HepG2 (cell line): ENCODE measurements around the gene FNDC8. TPM values are rescaled to one million over a fixed set of nuclear protein-coding genes. Genes with fewer than 3 reads are reported as not detected.
A peak's percentile ranks its signal among the peaks of the same experiment; 100 is the strongest.

Source experiments
- BRD4 ChIP-seq: sonication (generic); formaldehyde crosslinking; IDR thresholded peaks from 2 replicates; pipeline ENCODE4 v1.4.0; 2020; ENCODE audit warnings: missing genetic modification reagents
- CCAR2 ChIP-seq: fragments of 200-400 bp; formaldehyde crosslinking; optimal IDR thresholded peaks from 2 replicates; pipeline ENCODE3; 2018; ENCODE audit warnings: low read depth, mild to moderate bottlenecking, low read length, moderate library complexity
- FLYWCH1 ChIP-seq: sonication (generic); formaldehyde crosslinking; IDR thresholded peaks from 2 replicates; pipeline ENCODE4 v1.8.1; 2023; ENCODE audit warnings: mild to moderate bottlenecking, missing genetic modification reagents
- MEIS2 ChIP-seq: sonication (generic); formaldehyde crosslinking; IDR thresholded peaks from 2 replicates; pipeline ENCODE4 v1.9.0; 2021; ENCODE audit warnings: mild to moderate bottlenecking, missing genetic modification reagents
- NCOA2 ChIP-seq: sonication (generic); formaldehyde crosslinking; IDR thresholded peaks from 2 replicates; pipeline ENCODE4 v1.8.0; 2022; ENCODE audit warnings: inconsistent platforms
- SNRNP70 ChIP-seq: fragments of 200-400 bp; formaldehyde crosslinking; IDR thresholded peaks from 2 replicates; pipeline ENCODE4 v1.6.1; 2017; ENCODE audit warnings: mild to moderate bottlenecking, low read depth, low read length, moderate library complexity
- SP2 ChIP-seq: sonication (generic); formaldehyde crosslinking; IDR thresholded peaks from 2 replicates; pipeline ENCODE4 v1.5.1; 2020; ENCODE audit warnings: mild to moderate bottlenecking, missing genetic modification reagents
- TGIF2 ChIP-seq: IDR thresholded peaks from 2 replicates; pipeline ENCODE4 v1.6.1; 2016; ENCODE audit warnings: control low read depth, missing compliant biosample characterization
- ZFP37 ChIP-seq: sonication (generic); formaldehyde crosslinking; IDR thresholded peaks from 2 replicates; pipeline ENCODE4 v1.4.0; 2020; ENCODE audit warnings: missing genetic modification reagents, borderline replicate concordance
- ZNF331 ChIP-seq: sonication (generic); formaldehyde crosslinking; IDR thresholded peaks from 2 replicates; pipeline ENCODE4 v1.4.0; 2020; ENCODE audit warnings: missing genetic modification reagents
- ZNF614 ChIP-seq: IDR thresholded peaks from 2 replicates; pipeline ENCODE4 v1.6.1; 2018; ENCODE audit warnings: missing biosample characterization, missing genetic modification reagents, inconsistent platforms, borderline replicate concordance
- ZNF703 ChIP-seq: sonication (generic); formaldehyde crosslinking; IDR thresholded peaks from 2 replicates; pipeline ENCODE4 v1.5.1; 2020; ENCODE audit warnings: missing genetic modification reagents, mild to moderate bottlenecking, moderate library complexity, borderline replicate concordance
- ZNF704 ChIP-seq: sonication (generic); formaldehyde crosslinking; IDR thresholded peaks from 2 replicates; pipeline ENCODE4 v1.8.1; 2023; ENCODE audit warnings: mild to moderate bottlenecking, inconsistent platforms, moderate library complexity, missing genetic modification reagents, borderline replicate concordance
- ZSCAN9 ChIP-seq: IDR thresholded peaks from 2 replicates; pipeline ENCODE4 v1.6.1; 2016; ENCODE audit warnings: borderline replicate concordance
- polyA plus RNA-seq, 8 experiments: library from polyadenylated mRNA; depleted of rRNA in 3 of 8; stranded (reverse) in 7 of 8; unstranded in 1 of 8; fragments of >200 nt; fragmentation: Illumina TruSeq in 4 of 8; extraction: Trizol in 4 of 8; gene quantifications; 2 replicates each; pipeline versions ENCODE4 v1.2.1 to v1.2.3, GENCODE V29; 2011 to 2016; ENCODE audit warnings: low read depth in 4 of 8, missing spikeins in 1 of 8, mixed read lengths in 1 of 8; ENCODE audit not compliant: insufficient read depth in 1 of 8
- total RNA-seq, 5 experiments: library from RNA; depleted of rRNA; stranded (reverse); fragments of >200 nt; fragmentation: Illumina TruSeq; extraction: Trizol; gene quantifications; 2 replicates each; pipeline ENCODE4 v1.2.3, GENCODE V29; 2016; ENCODE audit warnings: low read depth in 1 of 5
- TF ChIP-seq, protein P1 (sequence below): sonication (generic); IDR thresholded peaks from 2 replicates; pipeline ENCODE4 v1.6.1; 2016; ENCODE audit warnings: low read depth, borderline replicate concordance
- TF ChIP-seq, protein P2 (sequence below): sonication (generic); formaldehyde crosslinking; conservative IDR thresholded peaks from 2 replicates; pipeline ENCODE4 v1.4.0; 2020; ENCODE audit warnings: missing genetic modification reagents
- TF ChIP-seq, protein P3 (sequence below): IDR thresholded peaks from 2 replicates; pipeline ENCODE4 v1.6.1; 2016; ENCODE audit warnings: low read depth
- TF ChIP-seq, protein P4 (sequence below): IDR thresholded peaks from 2 replicates; pipeline ENCODE4 v1.6.1; 2016; ENCODE audit warnings: missing compliant biosample characterization, missing genetic modification reagents, borderline replicate concordance
- TF ChIP-seq, protein P5 (sequence below): IDR thresholded peaks from 2 replicates; pipeline ENCODE4 v1.6.1; 2018; ENCODE audit warnings: missing genetic modification reagents, mild to moderate bottlenecking, missing compliant biosample characterization

Gene FNDC8
- total and polyA plus RNA-seq, 2 of the 13 experiments (the other 11 are each of a cell fraction or from before 2014, with no cell fraction given) = not detected

- TF ChIP-seq, protein P1, sequence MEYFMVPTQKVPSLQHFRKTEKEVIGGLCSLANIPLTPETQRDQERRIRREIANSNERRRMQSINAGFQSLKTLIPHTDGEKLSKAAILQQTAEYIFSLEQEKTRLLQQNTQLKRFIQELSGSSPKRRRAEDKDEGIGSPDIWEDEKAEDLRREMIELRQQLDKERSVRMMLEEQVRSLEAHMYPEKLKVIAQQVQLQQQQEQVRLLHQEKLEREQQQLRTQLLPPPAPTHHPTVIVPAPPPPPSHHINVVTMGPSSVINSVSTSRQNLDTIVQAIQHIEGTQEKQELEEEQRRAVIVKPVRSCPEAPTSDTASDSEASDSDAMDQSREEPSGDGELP = peak; percentile 85
- TF ChIP-seq, protein P2, sequence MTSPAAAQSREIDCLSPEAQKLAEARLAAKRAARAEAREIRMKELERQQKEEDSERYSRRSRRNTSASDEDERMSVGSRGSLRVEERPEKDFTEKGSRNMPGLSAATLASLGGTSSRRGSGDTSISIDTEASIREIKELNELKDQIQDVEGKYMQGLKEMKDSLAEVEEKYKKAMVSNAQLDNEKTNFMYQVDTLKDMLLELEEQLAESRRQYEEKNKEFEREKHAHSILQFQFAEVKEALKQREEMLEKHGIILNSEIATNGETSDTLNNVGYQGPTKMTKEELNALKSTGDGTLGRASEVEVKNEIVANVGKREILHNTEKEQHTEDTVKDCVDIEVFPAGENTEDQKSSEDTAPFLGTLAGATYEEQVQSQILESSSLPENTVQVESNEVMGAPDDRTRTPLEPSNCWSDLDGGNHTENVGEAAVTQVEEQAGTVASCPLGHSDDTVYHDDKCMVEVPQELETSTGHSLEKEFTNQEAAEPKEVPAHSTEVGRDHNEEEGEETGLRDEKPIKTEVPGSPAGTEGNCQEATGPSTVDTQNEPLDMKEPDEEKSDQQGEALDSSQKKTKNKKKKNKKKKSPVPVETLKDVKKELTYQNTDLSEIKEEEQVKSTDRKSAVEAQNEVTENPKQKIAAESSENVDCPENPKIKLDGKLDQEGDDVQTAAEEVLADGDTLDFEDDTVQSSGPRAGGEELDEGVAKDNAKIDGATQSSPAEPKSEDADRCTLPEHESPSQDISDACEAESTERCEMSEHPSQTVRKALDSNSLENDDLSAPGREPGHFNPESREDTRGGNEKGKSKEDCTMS (CRISPR knock-in tag) = no peak
- TF ChIP-seq, protein P3, sequence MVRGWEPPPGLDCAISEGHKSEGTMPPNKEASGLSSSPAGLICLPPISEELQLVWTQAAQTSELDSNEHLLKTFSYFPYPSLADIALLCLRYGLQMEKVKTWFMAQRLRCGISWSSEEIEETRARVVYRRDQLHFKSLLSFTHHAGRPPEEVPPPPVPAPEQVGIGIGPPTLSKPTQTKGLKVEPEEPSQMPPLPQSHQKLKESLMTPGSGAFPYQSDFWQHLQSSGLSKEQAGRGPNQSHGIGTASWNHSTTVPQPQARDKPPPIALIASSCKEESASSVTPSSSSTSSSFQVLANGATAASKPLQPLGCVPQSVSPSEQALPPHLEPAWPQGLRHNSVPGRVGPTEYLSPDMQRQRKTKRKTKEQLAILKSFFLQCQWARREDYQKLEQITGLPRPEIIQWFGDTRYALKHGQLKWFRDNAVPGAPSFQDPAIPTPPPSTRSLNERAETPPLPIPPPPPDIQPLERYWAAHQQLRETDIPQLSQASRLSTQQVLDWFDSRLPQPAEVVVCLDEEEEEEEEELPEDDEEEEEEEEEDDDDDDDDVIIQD = peak; percentile 67; the same call in 1 of the 2 replicates
- TF ChIP-seq MEIS2 (CRISPR knock-in tag) = peak; percentile 44; the same call in 1 of the 2 replicates
- TF ChIP-seq, protein P4, sequence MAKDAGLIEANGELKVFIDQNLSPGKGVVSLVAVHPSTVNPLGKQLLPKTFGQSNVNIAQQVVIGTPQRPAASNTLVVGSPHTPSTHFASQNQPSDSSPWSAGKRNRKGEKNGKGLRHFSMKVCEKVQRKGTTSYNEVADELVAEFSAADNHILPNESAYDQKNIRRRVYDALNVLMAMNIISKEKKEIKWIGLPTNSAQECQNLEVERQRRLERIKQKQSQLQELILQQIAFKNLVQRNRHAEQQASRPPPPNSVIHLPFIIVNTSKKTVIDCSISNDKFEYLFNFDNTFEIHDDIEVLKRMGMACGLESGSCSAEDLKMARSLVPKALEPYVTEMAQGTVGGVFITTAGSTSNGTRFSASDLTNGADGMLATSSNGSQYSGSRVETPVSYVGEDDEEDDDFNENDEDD (CRISPR knock-in tag) = no peak
- TF ChIP-seq SNRNP70 = no peak
- 0 out of 2 replicates have a peak, but pooled peaks have one; percentile 59 for TF ChIP-seq TGIF2 (CRISPR knock-in tag)
- peak; percentile 68; the same call in 1 of the 2 replicates for TF ChIP-seq ZNF614
- no peak for TF ChIP-seq BRD4
- no peak for TF ChIP-seq ZNF704 (CRISPR knock-in tag)
- TF ChIP-seq CCAR2 = no peak
- no peak for TF ChIP-seq ZFP37 (CRISPR knock-in tag)
- TF ChIP-seq ZNF703 (CRISPR knock-in tag) = no peak
- TF ChIP-seq ZSCAN9 (CRISPR knock-in tag) = no peak; the same call in 1 of the 2 replicates
- no peak for TF ChIP-seq FLYWCH1
- no peak for TF ChIP-seq SP2 (CRISPR knock-in tag)
- TF ChIP-seq, protein P5, sequence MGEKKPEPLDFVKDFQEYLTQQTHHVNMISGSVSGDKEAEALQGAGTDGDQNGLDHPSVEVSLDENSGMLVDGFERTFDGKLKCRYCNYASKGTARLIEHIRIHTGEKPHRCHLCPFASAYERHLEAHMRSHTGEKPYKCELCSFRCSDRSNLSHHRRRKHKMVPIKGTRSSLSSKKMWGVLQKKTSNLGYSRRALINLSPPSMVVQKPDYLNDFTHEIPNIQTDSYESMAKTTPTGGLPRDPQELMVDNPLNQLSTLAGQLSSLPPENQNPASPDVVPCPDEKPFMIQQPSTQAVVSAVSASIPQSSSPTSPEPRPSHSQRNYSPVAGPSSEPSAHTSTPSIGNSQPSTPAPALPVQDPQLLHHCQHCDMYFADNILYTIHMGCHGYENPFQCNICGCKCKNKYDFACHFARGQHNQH (CRISPR knock-in tag) = peak; percentile 68
- TF ChIP-seq ZNF331 (CRISPR knock-in tag) = no peak
- peak; percentile 51; the same call in 1 of the 2 replicates for TF ChIP-seq NCOA2 (CRISPR knock-in tag)
These were observed 41.6 kb upstream of the FNDC8 start (continued) for GRCh38 chr17:35079547-35080423.
